HG03095 (cell line): ENCODE data around the gene ARSA.

Experiments
- ATAC-seq: cut with Tn5 transposase; IDR thresholded peaks from one replicate; pipeline ENCODE4 v1.9.1; 2021; ENCODE audit warnings: moderate library complexity; ENCODE audit not compliant: unreplicated experiment

Gene ARSA

DNA sequence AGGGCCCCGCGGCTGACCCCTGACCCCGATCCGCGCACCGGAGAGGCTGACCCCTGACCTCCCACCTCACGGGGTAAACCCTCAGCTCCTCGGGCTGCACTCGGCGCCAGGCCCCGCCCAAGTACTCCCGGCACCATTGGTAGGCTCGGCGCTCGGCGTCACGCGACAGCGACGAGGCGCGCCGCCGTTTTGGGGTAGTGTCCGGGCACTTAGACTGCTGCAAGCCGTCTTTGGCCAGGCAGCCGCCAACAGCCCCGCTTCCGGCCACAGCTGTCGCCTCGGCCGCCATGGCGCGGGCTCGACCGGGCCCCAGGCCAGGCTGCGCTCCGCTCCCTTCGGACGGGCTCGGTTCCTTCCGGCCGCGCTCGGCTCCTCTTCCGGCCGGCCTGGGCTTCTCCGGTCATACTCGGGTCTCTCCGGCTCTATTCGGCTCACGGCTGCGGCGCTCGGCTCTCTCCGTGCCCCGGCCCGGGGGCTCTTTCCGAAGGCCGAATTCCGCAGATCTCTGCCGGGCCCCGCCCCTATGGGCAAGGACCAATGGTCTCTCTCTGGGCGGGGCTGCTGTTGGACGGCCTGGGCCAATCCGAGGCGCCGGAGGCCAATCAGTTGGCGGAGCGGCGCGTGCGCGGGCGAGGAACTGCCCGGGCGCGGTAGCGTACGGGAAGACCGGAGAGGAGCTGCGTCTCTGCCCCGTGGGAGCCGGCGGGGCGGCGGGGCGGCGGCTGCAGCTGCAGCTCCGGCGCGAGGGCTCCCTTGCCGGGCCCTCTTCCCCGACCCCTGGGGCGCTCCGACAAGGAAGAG lies 45.3 kb downstream of the ARSA start, which contains the start of gene CHKB:
TSS of gene CHKB (minus strand) at position 357 of the 801 bp plus-strand sequence. CDS start at position 289, 68 bp downstream.
- ATAC-seq = peak; percentile 84

DNA sequence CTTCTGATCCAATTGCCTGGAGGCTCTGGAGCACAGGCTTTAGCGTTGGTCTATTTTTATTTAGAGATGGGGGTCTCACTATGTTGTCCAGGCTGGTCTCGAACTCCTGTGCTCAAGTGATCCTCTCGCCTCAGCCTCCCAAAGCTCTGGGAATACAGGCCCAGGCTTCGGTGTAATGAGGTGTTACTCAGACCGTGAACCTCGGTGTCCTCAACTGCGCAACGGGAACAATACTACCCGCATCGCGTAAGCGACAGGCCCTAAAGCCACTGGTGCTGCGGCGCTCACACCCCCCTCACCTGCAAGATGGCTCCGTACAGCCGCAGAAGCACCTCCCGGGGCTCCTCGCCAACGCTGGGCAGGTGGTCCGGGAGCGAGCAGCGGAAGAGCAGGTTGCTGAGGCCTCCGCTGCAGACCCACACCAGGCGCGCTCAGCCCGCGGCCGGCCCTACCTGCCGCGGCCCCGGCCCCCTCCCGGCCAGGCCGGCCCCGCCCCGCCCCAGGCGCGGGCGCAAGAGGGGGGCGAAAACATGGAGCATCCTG lies 45.9 kb downstream of the ARSA start:
- ATAC-seq = peak; percentile 25

DNA sequence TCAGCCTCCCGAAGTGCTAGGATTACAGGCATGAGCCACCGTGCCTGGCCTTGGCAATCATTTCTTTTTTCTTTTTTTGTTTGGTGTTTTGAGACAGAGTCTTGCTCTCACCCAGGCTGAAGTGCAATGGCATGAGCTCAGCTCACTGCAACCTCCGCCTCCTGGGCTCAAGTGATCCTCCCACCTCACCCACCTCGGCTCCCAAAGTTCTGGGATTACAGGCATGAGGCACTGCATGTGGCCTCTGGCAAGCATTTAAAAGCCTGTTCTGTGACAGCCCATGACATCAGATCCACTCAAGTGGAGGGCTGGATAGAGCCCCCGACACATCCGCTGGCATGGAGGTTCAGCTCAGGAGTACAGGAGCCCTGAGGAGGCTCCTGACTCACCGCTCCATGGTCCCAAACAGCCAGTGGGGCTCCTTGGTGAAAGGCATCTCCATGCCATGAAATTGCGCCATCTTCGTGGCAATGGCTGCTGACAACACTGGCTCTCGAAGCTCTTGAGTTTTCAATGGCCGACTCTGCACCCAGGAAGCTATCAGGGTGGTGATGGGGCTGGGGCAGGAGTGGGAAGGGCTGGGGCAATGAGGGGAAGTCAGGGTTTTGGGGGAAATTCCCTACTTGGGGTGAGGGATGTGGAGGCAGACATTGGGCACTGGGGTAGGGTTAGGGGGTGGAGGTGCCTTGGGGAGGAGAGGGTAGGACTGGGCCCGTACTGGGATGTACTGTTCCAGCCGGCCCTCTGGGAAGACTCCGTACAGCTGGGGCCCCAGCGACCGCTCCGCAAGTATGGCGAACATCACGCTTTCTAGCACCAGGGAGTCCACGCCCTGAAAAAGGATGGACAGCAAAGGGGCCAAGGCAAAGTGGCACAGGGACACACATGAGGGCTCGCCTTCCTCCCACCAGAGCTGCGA lies 46.7 kb downstream of the ARSA start:
- no peak for ATAC-seq

DNA sequence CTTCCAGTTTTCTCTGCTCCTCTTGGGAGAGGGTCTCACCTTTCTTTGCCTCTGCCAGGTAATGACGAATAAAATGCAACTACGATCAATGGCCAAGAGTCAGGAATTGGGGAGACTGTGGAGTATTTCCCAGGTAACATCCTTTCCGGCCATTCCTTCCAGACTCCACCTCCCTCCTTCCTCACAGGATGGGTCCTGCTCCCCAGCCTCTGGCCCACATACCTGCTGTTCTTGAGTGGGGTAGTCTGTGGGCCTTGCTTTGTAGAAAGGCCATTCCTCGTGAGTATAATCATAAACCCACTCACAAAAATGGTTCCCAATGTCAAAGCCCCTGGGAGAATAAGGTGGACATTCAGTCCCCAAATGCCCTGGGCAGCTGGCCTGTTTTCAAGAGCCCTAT lies 48.2 kb downstream of the ARSA start:
- ATAC-seq = no peak

DNA sequence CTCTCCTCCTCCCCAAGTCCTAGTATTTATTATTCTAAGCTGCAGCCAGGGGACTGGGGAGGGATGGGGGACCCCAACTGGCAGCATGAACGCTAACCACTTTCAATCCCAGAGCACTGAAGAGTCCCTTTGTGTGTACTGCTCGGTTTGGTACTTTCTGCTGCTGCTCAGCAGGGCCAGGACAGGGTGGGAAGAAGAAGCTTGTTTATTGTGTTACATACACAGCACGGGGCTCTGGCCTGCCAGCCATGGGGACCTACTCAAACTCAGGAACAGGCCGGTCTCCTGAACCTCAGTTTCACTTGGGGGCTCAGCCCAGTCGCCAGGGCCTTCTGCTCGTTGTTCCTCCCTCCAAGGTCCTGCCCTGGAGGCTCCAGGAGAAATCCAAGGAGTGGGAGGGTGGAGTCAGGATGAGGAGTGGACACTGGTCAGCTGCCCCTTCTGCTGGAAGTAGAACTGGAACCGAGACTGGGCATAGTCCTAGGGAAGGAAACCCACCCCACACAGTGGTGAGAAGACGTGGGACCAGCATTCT lies 49.1 kb downstream of the ARSA start:
- ATAC-seq = no peak

DNA sequence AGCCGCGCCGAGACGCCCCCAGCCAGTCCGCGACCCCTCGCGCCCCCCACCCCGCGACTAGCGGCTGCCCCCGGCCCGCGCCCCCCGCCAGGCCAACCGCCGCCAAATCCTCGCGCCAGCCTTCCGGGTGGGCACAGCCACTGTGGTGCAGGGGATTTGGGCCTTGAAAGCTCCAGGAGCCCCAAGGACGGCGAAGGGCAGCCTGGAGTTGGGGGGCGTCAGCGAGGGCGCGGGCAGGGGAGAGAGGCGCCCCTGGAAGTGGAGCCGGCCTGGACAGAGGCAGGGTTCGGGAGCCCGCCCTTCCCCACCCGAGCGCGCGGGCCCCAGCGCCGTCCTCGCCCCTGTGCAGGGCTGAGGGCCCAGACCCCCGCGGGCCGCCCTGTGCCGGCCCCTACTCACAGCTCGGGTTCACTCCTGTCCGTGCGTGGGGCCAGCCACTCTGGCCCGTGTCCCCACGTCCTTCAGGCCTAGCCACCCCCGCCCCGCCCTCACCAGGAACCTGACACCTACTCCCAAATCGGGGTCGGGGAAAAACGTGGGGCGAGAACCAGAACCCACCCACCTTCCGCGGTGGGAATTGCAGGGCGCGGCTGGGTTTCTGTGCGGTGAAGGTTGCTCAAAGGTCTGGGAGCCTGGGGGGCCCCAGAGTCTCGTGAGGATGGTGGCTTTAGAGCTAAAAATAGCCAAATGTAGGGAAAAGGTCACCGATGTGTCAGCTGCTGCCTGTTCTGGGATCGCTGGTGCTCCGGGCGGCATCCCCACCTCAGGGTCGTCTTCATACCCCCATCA lies 49.8 kb downstream of the ARSA start, which contains the start of gene CPT1B:
TSS of gene CPT1B (minus strand) at position 441 of the 789 bp plus-strand sequence. CDS start 512 bp downstream, outside the sequence.
- ATAC-seq = no peak

DNA sequence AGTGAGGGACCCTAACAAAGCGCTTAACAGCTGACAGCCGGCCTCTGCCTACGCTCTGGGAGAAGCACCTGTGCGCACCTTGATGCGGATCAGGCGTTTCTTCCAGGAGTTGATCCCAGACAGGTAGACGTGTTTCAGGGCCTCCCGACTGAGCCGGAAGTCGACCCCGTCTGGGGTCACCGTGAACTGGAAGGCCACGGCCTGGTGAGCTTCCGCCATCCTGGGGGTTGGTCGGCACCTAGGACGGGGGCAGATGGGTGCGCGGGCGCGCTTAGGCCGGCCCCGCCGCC lies 50.3 kb downstream of the ARSA start:
- ATAC-seq = no peak

DNA sequence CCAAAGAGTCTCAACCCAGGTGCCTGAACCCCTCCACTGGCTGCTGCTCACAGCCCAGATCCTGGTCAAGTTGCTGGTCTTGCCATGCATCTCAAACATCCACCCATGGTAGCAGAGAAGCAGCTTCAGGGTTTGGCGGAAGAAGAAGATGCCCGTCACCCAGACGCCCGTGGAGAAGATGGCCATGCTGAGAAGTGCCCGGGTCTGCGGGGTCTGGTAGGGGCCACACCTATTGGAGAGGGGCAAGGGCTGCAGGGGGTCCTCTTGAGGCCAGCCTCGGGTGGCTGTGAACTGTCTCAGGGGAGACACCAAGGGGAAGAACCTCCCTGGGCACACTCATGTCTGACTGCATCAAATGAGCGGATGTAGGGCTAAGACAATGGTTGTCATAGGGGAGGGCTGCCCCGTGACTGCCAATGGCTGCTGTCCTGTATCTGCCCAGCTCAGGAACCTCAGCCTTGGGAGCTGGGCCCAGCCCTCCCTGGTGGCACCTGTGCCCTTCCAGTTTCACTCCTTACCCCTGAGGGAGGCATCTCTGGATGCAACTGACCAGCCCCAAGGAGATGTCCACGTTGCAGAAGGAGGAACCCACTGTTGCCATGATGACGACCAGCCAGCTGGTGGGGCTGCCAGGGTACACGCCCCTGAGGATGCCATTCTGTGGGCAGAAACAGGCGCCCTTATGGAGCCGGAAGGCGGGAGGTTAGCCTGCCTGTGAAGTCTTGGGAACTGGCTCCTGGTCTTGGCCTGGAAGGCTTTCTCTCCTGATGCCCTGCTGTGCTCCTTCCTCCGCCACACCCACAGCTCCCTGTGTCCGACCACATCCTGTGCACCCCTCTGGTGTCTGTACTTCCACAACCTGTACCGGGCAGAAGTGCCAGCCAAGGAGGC lies 50.9 kb downstream of the ARSA start:
- ATAC-seq = no peak

DNA sequence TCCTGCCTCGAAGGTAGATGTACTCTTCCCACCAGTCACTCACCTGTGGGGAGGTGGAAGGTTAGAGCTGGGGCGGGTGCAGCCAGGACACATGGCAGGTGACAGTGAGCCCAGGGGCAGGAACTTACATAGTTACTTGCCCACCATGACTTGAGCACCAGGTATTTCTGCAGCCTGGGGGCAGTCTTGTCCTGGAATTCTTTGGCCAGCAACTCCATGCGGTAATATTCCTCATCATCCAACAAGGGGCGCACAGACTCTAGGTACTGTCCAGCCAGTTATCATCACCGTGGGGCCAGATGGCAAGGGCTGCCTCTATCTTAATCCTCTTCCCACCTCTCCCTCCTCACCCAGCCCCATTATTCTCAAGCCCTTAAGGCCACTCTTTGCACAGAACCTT lies 51.9 kb downstream of the ARSA start:
- no peak for ATAC-seq

DNA sequence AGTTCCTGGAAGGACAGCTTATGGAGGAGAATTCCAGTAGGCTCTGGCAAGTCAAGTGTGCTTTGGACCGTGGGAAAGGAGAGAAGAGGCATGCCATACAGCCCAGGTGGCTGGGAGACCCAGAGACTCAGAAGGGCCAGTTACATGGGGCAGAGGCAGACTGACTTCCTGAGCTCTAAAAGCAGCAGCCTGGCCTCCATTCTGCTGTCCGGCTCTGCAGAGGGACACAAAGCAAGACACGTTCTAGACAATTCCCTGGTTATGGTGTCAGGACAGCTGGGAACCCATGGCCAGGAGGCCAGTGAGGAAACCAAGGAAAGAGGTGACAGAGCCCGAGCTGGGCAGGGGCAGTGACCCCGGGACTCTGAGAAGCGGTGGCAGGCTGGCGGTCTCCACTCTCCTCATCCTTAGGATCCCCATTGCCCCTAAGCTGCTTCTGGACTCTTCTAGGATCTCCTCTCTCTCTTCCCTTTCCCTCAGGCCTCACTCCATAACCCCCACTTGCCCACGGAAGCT lies 52.5 kb downstream of the ARSA start:
- ATAC-seq = no peak
